HG03354 (cell line): ENCODE data around the gene IFITM10.

ENCODE experiments used
- ATAC-seq: cut with Tn5 transposase; IDR thresholded peaks from one replicate; pipeline ENCODE4 v1.9.1; 2021; ENCODE audit warnings: mild to moderate bottlenecking; ENCODE audit not compliant: unreplicated experiment, poor library complexity, severe bottlenecking

IFITM10 gene

DNA sequence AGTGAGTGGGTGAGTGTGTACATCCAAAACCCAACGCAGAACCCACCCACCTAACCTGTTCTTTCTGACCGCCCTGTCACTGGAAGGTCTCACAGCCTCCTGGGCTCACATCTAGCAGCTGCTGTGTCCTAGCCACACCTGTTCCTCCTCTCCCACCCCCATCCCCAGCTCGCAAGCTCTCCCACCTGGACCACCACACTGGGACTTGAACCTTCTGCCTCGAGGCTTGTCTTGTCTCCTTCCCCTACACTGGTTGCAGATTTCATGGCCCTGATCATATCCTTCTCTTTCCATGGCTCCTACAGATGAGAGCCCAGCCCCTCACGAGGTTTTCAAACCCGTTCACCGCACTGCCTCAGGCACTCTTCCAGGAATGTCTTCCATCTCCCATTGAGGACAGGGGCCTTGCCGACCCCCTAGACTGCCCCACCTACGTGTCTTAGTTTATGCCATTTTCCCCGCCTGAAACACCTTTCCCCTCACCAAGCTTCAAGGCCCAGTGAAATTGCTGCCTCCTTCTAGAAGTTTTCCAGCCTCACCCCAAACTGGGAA, 6.7 kb downstream of the IFITM10 start:
- ATAC-seq = no peak

GRCh38 chr11:1742869-1743584, 7.4 kb downstream of the IFITM10 start:
- ATAC-seq = no peak

- no peak for ATAC-seq
These were observed 8.0 kb downstream of the IFITM10 start for GRCh38 chr11:1742371-1742770.

- ATAC-seq = no peak
These were observed 8.7 kb downstream of the IFITM10 start for GRCh38 chr11:1741741-1742140.

GRCh38 chr11:1740786-1741530, 9.4 kb downstream of the IFITM10 start:
- no peak for ATAC-seq

DNA sequence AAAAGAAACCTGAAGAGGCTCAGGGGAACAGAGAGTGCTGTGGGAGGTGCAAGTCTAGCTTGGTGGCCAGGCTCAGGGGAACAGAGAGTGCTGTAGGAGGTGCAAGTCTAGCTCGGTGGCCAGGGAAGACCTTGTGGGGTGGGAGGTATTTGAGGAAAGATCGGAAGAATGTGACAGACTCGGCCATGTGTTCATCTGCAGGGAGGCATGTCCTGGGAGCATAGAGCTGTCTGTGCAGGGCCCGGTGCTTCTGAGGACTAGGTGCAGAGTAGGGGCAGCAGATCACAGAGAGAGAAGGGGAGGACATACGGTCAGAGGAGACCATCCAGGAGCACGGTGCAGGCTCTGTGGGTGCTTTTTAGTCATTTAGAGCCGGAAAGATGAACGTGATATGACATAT, 10.8 kb downstream of the IFITM10 start:
- ATAC-seq = no peak

- no peak for ATAC-seq
These were observed 12.0 kb downstream of the IFITM10 start for GRCh38 chr11:1738380-1738779.

DNA sequence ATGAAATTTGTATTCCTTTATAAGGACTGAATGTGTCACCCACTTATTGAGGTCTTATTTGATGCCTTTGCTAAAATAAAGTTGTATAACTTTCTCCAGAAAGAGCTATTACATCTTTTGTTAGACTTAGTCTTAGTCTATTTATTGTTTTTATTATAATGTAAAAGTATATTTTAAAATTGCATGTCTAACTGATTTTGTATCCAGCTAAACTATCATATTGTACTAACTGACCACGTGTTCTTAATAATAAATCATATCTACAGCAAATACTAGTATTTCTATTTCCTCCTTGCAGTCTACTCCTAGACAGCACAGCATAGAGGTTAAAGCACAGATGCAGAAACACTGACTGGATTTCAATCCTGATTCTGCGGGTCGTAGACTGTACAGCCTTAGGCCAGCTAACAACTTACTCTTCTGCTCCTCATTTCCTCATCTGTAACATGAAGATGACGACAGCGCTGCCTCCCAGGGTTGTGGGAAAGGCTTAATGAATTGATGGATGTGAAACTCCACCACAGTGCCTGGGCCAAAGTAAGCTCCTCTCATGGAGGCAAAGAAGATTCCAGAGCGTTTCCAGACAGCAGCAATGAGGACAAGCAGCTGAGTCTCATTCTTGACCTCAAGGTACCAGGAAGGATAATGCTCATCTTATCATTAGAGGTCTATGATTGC, 13.2 kb downstream of the IFITM10 start:
- ATAC-seq = no peak

DNA sequence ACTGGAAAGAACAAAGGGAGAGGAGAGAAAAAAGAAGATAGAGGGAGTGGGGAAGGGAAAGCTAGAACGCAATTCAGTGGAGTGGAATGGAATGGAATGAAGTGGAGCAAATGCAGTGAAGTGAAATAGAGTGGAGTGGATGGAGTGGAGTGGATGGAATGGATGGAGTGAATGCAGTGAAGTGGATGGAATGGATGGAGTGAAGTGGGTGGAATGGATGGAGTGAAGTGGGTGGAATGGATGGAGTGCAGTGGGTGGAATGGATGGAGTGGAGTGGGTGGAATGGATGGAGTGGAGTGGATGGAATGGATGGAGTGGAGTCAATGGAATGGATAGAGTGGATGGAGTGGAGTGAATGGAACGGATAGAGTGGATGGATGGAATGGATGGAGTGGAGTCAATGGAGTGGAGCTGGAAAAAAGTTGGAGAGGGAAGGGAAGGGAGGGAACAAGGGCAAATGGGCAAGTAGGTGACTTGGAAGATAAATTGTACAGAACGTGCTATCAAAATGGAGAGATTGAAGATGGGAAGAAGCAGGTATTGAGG, 13.9 kb downstream of the IFITM10 start:
- no peak for ATAC-seq

GRCh38 chr11:1735271-1735670, 15.1 kb downstream of the IFITM10 start:
- ATAC-seq = no peak

GRCh38 chr11:1734641-1735081, 15.7 kb downstream of the IFITM10 start:
- no peak for ATAC-seq

DNA sequence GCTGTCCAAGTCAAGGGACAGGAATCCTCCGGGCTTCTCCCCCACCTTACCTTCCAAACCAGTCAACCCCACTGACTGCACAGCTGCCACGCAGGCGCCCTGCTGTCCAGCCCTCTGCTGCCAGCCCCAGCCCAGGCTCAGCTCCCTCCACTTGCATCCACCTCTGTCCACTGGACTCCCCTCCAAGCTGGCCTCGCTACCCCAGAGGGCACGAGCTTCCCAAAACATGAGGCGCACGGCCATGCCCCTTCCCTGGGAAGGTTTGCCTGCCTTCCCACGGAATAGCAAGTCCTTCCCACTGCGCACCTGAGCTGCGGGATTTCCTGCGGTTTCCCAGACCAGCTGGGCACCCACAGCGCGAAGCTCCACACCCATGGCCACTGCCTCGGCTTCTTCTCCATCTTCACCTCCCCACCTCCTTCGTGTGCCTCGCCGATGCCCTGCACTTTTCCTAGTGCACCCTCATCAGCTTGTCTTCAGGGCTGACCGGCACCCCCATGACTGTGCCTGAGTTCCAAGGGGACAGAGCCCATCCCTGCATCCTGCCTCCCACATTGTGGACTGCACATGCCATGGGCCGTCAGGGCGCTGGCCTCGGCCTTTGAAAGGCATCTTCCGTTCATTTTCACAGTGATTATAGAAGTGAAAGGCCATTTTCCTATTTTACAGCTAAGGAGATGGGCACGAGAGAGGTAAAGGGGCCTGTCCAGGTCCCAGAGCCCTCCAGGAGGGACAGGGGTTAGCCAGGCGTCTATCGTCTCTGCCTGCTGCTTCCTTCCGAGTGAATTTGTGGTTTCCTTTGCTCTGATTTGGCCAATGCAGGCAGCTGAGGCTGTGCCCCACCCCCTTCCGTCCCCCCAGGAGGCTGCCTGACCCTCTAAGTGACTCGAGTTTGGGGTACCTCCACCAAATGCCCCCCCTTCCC, 16.4 kb downstream of the IFITM10 start:
- no peak for ATAC-seq

- no peak for ATAC-seq
These were observed 17.2 kb downstream of the IFITM10 start for GRCh38 chr11:1733009-1733715.

GRCh38 chr11:1732418-1733008, 17.9 kb downstream of the IFITM10 start:
- no peak for ATAC-seq

- ATAC-seq = no peak
These were observed 18.8 kb downstream of the IFITM10 start for GRCh38 chr11:1731451-1732059.

- ATAC-seq = no peak
These were observed 20.3 kb downstream of the IFITM10 start for GRCh38 chr11:1730059-1730629.

GRCh38 chr11:1729692-1730011, 20.7 kb downstream of the IFITM10 start:
- no peak for ATAC-seq
